ENCODE results near the gene BCORL1.

Gene BCORL1

GRCh38 chrX:130055899-130056298 lies 73.5 kb downstream of the BCORL1 start:
- Histone ChIP-seq H3K27ac (no peak overlapping the region), H3K4me3 (no peak overlapping the region), H3K9me3 (no peaks in the 10 kb centered on the region), H3K27me3 (no peaks in the 10 kb centered on the region), H3K36me3 (peaks cover 14 to 42% (median 31%) of the 10 kb centered on the region in 3 donors), H3K4me1 (peaks cover 0 to 22% (median 8%) of the 10 kb centered on the region in 4 donors)
- no peak for DNase-seq
- no peak for TF ChIP-seq CTCF (IDR thresholded peaks at IDR 0.05)
- intact Hi-C loops (cut with DNase I; ENCODE audit: low total_unique reads): no loop called here

GRCh38 chrX:130057209-130057608 lies 74.8 kb downstream of the BCORL1 start:
- Histone ChIP-seq H3K27me3 (no peaks in the 10 kb centered on the region), H3K9me3 (no peaks in the 10 kb centered on the region), H3K27ac (no peak overlapping the region), H3K4me1 (peaks cover 0 to 22% (median 8%) of the 10 kb centered on the region in 4 donors), H3K36me3 (peaks cover 4 to 30% (median 18%) of the 10 kb centered on the region in 3 donors), H3K4me3 (no peak overlapping the region)
- no peak for TF ChIP-seq CTCF (IDR thresholded peaks at IDR 0.05)
- intact Hi-C loops (cut with DNase I; ENCODE audit: low total_unique reads): no loop called here
- DNase-seq: no peak

- TF ChIP-seq CTCF (IDR thresholded peaks at IDR 0.05): no peak
- no peak for DNase-seq
- H3K27ac ChIP-seq: no peak overlapping the region
- intact Hi-C loops (cut with DNase I; ENCODE audit: low total_unique reads): no loop called here
- peaks cover 0 to 20% (median 8%) of the 10 kb centered on the region in 4 donors for H3K4me1 ChIP-seq
- H3K27me3 ChIP-seq: no peaks in the 10 kb centered on the region
- H3K4me3 ChIP-seq: no peak overlapping the region
- peaks cover 0 to 16% (median 3%) of the 10 kb centered on the region in 3 donors for H3K36me3 ChIP-seq
- no peaks in the 10 kb centered on the region for H3K9me3 ChIP-seq
Measured at GRCh38 chrX:130058652-130059051, 76.2 kb downstream of the BCORL1 start.

- Histone ChIP-seq H3K36me3 (peaks cover 0 to 21% (median 0%) of the 10 kb centered on the region in 3 donors), H3K9me3 (no peaks in the 10 kb centered on the region), H3K27ac (peak overlapping the region; percentile 68 to 73), H3K4me3 (peak overlapping the region; percentile 57 to 61), H3K4me1 (peaks cover 0 to 13% (median 5%) of the 10 kb centered on the region in 4 donors), H3K27me3 (no peaks in the 10 kb centered on the region)
- DNase-seq: peak; percentile 64 to 85
- intact Hi-C loops (cut with DNase I; ENCODE audit: low total_unique reads): loop anchor here (1.0 kb wide), 1 partner anchor 133 kb away; no protein-coding TSS in a partner anchor
- peak; percentile 73 to 85 for TF ChIP-seq CTCF (IDR thresholded peaks at IDR 0.05)
Measured at GRCh38 chrX:130060122-130061069, 78.0 kb downstream of the BCORL1 start.

GRCh38 chrX:130066975-130067615 lies 84.7 kb downstream of the BCORL1 start:
- H3K36me3 ChIP-seq: peaks cover 13 to 67% (median 50%) of the 10 kb centered on the region in 3 donors
- no peaks in the 10 kb centered on the region for H3K27me3 ChIP-seq
- H3K9me3 ChIP-seq: no peaks in the 10 kb centered on the region
- no peak for DNase-seq
- H3K4me1 ChIP-seq: no peaks in the 10 kb centered on the region
- no peak overlapping the region for H3K27ac ChIP-seq
- intact Hi-C loops (cut with DNase I; ENCODE audit: low total_unique reads): no loop called here
- no peak overlapping the region for H3K4me3 ChIP-seq
- TF ChIP-seq CTCF (IDR thresholded peaks at IDR 0.05): no peak
